ENCODE data around the gene C2orf92.

Gene C2orf92

DNA sequence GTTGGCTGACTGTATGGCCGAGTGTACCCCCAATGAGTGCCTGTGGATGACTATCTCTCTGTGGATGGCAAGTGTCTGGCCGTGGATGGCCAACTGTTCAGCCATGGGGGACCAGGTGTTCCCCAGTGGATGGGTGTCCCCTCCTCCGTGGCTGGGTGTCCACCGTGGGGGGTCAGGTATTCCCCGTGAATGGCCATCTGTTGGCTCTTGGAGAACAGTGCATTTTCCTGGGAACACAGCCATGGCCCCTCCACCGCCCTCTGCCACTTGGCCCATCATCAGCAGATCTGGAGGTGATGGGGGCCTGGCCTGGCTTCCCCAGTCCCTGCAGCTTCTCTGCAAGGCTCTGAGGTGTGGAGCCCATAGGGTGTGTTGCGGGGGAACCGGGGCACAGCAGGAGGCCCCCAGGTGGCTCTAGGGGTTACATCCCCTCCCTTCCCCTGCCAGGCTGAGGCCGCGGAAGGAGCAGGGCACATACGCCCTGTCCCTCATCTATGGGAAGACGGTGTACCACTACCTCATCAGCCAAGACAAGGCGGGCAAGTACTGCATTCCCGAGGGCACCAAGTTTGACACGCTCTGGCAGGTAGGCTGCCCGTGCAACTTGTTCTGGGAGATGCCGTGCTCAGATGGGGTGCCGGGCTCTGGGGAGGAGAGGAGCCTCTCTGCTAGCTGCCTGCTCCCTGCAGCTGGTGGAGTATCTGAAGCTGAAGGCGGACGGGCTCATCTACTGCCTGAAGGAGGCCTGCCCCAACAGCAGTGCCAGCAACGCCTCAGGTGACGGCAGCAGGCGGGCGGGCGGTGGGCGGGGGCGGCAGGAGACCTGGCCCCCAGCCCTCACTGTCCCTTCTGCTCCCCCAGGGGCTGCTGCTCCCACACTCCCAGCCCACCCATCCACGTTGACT, 63.2 kb downstream of the C2orf92 start:
- DNase-seq, result no peak

DNA sequence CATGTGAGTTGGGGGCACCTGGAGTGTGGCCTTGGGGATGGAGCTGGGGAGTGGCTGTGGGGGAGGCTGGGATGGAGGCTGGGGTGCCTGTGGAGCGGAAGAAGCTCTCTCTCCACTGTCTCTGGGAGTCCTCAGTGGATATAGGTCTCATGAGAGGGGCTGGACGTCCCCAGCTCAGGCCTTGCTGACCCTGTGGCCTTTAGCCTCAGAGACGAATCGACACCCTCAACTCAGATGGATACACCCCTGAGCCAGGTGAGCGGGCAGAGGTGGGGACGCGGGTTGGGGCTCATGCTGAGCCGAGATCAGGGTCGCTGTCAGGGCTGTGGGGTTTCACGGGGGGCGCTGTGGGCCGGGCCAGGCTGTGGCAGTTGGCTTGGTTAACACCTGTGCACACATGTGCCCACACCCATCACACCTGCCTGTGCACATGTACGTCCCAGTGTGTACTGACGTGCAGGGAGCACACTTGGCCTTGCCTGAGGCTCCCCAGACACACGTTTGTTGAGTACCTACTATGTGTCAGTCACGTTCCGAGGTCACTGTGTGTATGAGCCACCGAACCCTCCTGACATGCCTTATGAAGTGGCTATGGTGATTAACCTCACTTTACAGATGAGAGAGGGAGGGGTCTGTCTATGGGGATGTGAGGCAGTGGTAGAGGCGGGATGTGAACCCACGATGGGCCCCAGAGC, 64.0 kb downstream of the C2orf92 start:
- no peak for DNase-seq

DNA sequence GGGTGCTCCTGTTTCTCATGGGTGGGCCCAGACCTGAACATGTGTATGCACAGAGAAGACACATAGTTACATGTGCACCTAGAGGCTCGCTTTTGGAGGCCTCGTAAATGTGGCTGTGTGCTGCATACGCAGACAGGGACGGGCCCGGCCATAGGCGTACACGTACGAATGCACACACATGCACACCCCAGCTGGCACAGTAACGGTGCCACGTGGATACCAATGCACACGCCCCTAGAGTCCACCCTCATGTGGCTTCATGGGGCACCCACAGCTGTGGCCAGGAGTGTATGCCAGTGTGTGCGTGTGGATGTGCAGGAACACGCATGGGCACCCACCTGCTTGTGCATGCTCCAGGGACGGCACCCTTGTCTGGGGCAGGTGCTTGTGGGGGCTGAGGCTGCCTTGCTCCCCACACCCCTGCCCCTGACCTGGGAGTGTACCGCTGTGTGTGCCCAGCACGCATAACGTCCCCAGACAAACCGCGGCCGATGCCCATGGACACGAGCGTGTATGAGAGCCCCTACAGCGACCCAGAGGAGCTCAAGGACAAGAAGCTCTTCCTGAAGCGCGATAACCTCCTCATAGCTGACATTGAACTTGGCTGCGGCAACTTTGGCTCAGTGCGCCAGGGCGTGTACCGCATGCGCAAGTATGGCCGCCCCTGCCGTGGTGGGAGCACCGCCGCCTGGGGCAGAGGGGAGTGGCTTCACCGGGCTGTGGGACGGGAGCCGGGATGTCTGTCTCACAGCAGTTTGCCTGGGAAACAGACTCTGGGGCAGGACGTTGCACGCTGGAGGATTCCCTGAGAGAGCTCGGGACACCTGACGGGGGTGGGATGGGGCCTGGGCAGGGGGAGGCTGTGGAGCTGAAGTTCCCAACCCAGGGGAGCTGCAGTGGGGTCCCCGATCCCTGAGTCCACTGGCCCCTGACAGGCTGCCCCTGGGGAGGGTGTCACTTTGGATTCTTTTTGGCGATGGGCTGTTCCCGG, 64.8 kb downstream of the C2orf92 start:
- no peak for DNase-seq

DNA sequence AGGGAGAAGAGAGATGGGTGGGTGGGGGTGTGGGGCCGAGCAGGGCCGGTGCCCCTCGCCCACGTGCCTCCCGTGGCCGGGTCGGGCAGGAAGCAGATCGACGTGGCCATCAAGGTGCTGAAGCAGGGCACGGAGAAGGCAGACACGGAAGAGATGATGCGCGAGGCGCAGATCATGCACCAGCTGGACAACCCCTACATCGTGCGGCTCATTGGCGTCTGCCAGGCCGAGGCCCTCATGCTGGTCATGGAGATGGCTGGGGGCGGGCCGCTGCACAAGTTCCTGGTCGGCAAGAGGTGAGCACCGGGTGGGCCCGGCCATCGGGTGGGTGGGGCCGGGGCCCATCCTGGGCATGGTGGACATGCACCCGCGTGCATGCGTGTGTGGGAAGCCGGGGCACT, 65.6 kb downstream of the C2orf92 start:
- DNase-seq, result no peak

DNA sequence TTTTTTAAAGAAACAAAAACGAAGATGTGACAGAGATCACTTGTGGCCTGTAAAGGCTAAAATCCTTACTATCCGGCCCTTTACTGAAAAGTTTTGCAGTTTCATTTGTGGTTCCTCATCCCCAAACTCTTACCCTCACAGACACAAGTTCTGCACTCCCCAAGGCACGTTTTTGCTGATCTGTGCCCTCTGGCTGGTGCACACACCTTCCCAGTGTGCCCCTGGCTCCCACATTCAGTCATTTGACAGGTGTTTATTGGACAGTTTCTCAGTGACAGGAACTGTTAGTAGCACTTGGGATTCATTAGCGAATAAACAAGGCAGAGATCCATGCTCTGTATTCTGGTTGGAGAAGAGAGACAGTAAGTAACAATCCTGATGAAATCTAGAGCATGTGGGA, 66.7 kb downstream of the C2orf92 start:
- DNase-seq, result no peak

DNA sequence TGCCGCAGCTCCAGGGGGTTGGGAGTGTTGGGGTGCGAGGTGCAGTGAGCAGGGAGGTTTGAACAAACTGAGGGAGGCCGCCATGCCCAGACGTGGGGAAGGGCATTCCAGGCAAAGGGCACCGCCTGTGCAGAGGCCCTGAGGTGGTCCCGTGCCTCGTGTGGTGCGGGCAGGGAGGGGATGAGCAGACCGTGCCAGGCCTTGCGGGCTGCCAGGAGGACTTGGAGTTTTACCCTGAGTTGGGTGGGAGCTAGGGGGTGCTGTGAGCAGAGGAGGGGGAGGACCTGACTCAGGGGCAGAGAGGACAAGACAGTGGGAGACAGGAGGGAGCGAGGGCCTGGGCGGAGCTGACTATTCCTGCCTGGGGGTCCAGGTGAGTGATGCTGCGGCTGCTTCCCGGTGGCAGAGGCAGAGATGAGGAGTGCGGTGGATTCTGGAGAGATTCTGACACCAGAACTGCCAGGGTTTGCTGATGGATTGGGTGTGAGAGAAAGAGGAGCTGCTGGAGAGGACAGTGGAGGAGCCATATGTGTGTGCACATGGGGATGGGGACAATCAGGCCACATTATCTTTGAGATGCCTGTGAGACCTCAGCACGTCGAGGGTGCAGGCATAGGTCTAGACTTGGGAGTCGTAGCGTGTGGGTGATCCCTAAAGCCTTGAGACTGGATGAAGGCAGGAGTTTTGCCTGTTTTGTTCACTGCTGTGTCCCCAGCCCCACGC, 67.3 kb downstream of the C2orf92 start:
- no peak for DNase-seq

DNA sequence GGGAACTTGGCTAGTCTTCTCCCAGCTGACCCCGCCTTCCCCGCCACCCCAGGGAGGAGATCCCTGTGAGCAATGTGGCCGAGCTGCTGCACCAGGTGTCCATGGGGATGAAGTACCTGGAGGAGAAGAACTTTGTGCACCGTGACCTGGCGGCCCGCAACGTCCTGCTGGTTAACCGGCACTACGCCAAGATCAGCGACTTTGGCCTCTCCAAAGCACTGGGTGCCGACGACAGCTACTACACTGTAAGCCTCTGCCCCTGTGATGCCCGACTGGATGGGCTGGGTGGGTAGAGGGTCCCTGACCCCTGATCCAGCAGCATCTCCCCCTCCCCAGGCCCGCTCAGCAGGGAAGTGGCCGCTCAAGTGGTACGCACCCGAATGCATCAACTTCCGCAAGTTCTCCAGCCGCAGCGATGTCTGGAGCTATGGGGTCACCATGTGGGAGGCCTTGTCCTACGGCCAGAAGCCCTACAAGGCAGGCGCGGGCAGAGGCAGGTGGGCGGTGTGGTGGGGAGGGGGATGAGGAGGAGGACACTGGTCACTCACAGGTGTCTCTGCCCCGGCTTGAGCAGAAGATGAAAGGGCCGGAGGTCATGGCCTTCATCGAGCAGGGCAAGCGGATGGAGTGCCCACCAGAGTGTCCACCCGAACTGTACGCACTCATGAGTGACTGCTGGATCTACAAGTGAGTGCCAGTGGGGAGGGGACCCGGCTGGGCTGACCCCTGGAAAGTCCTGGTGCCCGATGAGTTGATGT, 68.1 kb downstream of the C2orf92 start:
- DNase-seq, result no peak

DNA sequence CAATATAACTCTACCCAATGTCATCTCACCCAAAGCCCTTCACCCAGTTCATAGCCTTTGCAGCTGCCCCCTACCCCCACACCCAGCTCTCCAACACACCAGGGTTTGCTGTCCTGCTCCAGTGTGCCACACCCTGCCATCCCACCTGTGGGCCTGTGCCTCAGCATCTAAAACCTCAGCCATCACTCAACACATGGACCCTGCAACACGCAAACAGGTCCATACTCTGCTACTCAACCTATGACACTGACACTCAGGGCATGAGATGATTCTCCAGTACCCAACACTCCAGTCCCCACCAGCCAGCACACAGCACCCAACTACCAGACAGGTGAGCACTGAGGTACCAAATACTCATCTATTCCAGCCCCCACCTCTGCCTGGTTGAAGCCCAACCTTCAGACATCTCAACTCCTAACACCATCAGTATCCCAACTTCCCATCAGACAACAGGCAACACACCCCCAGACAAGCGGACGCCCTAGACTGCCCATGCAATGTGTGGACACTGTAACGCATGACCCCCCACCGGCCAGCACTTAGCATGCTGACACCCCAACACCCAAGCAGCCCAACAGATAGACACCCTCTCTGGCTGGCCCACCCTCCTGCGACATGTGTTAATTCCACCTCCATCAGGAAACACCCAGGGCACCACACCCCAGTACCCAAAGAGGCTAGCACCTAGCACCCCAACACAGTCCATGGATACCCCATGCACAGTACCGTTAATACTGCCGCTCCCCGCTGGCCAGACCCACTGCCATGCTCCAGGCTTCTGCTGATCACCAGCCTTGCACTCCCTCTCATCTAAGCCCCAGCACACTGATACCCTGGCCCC, 68.9 kb downstream of the C2orf92 start:
- no peak for DNase-seq

DNA sequence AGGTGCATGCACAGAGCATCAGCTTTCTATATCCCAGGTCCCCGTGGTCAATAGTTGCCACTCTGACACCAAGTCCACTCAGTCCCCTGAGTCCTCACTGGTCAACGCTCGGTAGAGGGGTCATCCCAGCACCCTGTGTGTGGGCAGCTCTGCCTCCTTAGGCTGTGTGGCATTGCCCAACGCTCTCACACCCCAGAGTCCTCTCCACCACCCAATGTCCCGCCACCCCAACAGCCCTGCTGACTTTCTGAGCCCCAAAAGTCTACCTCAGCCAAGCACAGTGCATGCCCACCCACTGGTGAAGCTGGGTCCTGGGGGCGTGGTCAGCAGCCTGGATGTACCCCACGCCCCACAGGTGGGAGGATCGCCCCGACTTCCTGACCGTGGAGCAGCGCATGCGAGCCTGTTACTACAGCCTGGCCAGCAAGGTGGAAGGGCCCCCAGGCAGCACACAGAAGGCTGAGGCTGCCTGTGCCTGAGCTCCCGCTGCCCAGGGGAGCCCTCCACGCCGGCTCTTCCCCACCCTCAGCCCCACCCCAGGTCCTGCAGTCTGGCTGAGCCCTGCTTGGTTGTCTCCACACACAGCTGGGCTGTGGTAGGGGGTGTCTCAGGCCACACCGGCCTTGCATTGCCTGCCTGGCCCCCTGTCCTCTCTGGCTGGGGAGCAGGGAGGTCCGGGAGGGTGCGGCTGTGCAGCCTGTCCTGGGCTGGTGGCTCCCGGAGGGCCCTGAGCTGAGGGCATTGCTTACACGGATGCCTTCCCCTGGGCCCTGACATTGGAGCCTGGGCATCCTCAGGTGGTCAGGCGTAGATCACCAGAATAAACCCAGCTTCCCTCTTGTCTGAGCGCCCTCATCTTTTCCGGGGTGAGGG, 69.7 kb downstream of the C2orf92 start:
- DNase-seq, result no peak

DNA sequence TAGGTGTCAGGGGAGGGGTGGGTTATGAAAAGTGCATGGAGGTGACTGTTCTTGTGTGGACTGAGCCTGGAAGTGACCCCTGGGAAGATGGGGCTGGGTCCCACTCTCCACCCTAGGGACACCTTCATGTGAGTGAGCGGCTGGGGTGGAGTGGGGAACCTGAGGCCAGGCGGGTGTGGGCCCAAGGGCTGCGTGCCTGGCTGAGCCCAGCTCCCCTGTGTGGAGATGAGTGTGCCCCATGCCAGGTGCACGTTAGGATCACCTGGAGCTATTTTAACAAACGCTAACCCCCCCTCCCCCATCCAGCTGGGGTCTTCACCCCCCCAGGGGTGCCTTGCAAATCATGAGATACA, 70.4 kb downstream of the C2orf92 start:
- DNase-seq, result no peak

DNA sequence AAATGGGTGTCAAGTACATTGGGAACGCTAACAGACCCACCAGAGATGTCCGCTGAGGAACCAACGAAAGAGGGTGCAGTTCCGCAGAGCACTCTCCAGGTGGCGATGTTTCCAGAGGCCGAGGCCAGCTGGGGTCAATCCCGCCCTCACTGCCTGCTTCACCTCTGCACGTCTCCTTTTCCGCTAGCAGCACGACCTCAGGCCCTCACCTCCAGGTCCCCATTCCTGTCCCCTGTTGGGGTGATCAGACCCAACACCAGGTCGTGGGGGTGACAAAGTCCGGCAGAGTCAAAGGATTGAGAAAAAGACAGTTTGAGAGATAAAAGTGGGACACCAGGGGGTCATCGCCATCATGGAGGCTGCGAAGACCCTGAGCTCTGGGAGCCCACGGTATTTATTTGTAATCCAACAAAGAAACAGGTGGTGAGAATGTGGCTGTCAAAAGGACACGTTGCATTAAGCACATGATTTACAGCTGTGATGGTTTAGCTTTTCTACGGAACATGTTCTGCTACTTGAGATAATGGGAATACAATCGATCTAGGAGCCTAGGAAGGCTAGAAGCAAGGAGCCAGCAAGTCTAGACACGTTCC, 71.2 kb downstream of the C2orf92 start:
- DNase-seq, result peak; percentile 68

DNA sequence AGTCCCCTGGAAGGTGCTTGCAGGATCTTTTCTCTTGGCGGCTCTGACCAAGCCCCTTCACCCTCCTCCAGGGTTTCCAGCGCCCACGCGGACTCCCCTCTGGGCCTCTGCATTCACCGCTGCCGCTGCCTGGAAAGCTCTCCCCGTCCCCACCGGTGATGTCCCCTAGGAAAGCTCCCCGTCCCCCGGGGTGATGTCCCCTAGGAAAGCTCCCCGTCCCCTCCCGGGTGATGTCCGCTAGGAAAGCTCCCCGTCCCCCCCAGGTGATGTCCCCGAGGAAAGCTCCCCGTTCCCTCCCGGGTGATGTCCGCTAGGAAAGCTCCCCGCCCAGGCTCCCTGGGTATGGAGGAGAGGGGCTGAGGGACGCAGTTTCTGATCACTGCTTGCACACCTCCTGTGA, 71.7 kb downstream of the C2orf92 start:
- no peak for DNase-seq

DNA sequence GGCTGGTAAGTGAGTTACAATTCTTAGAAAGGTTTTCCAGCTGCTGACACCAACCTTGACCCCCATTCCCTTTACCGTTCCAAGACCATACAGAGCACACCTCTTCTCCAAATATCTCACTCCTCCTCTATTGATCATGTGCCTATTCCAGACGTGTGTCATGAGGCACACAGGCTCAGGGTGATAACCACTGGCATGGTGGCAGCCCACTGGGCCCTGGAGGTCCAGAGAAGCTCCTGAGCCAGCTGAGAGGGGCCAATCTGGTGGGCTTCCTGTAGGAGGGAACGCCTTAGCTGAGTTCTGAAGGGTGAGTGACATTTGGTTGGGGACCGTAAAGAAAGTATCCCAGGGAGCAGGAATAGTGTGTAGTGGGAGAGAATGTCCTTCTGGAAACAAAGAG, 72.2 kb downstream of the C2orf92 start:
- DNase-seq, result no peak

DNA sequence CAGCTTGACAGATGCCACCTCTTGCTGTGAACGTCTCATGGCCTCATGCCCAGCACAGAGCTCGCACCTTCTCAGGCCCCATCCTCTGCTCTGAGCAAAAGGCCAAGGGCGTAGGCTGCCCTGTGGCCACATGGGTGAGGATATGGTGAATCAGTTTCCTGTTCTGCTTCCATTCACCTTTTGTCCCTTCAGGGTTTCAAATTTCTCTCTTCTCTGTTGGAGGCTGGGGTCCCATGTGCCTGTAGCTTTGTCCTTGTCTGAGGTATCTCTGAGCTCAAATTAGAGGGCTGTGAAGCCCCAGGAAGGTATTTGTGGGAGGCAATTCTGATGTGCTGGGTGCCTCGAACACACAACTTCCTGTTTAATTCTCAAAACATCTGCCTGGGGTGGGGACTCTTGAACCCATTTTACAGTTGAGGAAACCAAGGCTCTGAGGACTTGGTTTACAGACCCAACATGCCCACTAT, 72.9 kb downstream of the C2orf92 start:
- no peak for DNase-seq

DNA sequence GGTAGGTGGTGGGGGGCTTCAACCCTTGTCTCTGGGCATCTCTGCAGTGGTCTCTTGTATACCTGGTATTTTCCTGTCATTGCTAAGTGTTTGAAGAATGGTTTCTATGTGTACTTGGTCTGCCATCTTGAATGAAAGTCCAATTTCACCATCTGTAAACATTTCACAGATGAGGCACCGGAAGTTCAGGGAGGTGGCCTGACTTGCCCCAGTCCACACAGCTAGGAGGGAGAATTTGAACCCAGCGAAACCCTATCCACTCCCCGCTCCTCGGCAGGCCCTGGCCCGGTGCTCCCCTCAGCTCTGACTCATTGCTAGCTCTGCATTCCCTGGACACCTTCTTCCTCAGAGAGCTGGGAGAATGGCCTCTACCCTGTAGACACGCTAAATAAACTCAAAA, 74.4 kb downstream of the C2orf92 start:
- DNase-seq, result no peak

DNA sequence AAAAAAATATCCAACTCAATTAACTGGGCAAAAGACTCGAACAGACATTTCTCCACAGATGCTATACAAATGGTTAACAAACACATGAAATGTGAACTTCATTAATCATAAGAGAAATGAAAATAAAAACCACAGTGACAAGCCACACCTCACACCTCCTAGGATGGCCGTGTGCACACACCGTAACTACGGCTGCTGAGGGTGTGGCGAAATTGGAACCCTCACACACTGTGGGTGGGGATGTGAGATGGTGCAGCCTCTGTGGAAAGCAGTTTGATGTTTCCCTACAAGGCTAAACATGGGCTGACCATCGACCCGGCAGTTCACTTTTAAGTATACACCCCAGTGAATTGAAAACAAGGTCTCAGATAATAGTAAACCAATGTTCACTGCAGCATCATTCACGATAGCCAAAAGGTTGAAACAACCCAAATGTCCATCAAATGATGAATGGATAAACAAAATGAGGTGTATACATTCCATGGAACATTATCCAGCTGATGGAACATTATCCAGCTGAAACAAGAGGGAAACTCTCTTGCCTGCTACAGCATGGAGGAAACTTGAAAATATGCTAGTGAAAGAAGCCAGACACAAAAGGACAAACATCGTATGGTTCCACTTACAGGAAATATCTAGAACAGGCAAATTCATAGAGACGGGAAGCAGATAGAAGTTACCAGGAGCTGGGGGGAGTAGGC, 76.1 kb downstream of the C2orf92 start:
- DNase-seq, result no peak

DNA sequence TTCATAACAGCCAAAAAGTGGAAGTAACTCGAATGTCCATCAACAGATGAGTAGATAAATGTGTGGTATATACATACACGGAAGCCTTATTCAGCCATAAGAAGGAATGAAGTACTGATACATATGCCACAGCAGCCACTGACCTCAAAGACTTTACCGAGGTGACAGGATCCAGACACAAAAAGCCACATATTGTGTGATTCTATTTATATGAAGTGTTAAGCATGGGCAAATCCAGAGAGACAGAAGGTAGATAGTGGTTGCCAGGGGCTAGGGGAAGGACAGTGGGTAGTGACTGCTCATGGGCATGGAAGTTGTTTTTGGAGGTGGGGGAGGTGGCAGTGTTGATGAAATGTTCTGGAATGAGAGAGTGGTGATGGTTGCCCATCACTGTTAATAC, 77.8 kb downstream of the C2orf92 start:
- DNase-seq, result no peak

DNA sequence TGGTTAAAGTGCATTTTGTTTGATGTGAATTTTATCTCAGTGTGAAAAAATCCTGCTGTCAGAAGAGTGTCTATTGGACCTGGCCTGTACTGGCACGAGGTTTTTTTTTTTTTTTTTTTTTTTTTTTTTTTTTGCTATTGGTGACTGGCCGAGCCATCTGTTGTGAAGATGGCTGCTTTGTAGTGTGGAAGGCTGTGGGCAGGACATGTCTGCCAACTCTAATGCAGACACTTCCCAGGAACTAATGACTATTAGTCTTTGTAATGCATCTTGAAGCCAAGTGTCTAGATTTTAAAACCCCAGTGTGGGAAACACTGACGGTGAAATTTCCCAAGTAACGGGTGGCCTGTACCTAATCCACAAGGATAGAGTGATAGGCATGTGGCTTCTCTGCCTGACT, 78.2 kb downstream of the C2orf92 start:
- peak; percentile 7 for DNase-seq

DNA sequence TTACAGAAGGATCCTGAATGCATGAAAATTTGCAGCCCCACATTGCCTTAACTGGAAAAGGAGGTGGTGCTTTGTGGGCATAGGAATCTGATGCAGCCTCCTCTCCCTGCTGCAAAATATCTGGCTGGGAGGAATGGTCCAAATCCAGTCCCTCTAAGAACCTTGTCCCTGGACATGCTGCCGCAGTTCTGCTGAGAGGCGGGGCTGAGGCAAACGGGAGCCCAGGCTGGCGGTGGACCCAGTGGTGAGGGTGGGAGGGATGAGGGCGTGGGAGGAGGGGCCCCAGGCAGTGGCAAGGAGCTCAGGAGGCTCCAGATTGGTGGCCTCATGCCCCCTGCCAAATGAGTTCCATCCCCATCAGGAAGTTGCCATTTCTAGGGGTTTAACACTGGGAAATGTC, 80.1 kb downstream of the C2orf92 start:
- DNase-seq, result no peak

Data from eye (tissue), 1 donor.